Endometrial microvascular endothelial cells (primary cell): Measurements from ENCODE around the gene COBLL1. TPM values are rescaled to one million over a fixed set of nuclear protein-coding genes. Genes with fewer than 3 reads are reported as not detected.

ENCODE experiments used
- in situ Hi-C: cut with HindIII; loops from 2 replicates; pipeline ENCODE4 v1.10.0; 2017; ENCODE audit warnings: low sequenced_read_pairs, low pct_unique_long_range_greater_than_20kb; ENCODE audit errors: inconsistent ontology term
- total RNA-seq: library from RNA; depleted of rRNA; stranded (reverse); fragments of >200 nt; gene quantifications from one replicate; pipeline ENCODE4 v1.2.3, GENCODE V29; 2015; ENCODE audit errors: inconsistent ontology term

COBLL1 gene
- total RNA-seq, 1 donor from 2014 or later, result 12.2 TPM

DNA sequence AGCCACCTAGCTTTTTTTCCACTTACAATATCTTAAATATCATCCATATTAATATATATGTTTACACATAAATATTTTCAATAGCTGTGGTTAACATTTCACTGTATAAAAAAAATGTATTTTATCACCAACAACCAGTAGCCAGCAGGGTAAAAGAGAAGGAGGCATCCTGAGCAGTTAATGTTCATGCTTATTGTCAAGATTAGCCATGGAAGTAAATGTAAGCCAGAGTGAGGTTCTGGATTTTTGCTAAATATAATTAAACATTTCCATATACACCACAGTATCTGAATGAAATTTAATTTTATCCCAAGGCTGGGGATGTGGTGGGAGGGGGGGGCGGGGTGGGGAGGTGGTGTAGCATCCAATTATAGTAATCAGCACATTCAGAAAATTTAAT is 140.1 kb downstream of the COBLL1 start:
- in situ Hi-C loops, result no loop called here

DNA sequence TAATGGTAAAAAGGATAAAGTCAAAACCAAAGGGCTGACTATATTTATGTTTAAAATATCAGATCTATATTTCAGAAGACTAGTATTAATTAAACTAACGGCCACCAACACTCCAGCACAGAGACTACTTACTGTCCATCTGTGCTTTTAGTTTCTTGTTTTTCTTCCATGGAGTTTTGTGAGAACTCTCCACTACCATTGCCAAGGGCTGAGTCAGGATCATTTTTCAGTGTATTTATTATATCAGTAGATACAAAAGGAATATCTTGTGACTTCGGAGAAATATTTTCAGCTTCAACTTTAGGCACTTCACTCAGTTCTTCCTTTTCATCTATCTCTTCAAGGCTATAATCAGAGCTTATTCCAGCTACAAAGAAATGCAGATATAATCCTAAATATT is 141.2 kb downstream of the COBLL1 start:
- in situ Hi-C loops, result no loop called here

DNA sequence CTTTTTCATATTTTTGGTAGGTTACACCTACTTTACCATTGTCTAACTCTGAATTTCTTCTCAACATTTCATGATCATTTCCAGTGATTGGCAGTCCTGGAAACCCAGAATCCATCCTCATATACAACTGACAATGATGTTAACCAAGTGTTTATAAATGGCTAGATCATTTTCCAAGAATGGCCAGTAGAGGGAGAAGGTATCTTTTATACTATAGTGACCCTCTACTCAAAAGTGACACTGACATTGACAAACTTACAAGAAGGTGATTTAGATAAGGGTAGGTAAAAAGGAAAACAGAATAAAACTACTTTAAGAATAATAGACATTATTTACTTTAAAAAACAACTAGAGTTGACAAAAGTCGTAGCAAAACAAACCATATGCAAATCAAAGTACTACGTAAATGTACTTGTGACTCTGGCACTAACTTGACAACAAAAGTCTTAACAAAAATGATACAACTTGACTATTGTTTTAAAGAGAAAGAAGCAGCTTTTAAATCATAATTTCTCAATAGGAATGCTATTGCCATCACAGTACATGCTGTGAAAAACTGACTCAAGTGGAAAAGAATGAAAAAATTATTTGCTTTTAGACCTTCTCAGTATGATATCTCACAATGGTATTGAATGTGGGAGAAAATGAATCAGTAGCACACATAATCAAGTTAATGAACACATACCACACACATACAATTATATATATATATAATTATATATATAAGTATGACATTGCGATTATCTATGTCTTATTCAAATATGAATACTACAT is 143.7 kb downstream of the COBLL1 start:
- in situ Hi-C loops, result no loop called here

DNA sequence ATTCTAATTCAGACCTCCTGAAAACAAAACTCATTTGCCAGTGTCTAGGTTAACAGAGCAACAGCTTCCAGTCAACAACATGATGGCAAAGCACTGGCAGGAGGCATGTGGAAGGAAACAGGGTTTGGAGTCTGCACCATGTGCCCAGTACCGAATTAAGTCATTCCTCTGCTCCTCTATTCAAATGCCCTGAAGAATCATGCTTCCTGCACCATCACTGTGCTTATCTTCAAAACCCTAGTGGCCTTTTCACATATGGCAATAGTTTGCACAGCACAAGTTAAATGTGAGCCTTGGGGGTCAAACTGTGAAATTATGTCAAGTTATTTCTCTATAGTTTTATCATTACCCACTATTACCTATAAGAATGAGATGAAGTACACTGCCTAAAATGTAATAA is 145.0 kb downstream of the COBLL1 start:
- in situ Hi-C loops, result no loop called here

DNA sequence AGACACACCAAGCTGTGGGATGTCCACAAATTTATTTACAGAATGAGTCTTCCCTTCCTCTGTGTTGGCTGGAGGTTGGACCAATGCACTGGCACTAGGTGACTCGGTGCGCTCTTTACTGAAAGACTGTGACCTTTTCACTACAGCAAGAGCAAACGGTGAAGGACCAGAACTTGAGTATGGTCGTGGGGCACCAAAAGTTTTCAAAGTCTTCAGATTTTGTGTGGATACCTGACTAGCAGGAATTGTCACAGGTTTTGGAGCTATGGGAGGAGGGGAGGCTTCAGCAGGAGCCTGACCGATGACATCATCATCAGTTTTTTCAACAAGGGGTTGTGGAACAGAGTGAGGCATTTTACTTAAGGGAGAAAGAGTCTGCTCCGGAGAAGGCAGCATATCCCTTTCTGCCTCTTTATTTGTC is 147.3 kb downstream of the COBLL1 start:
- in situ Hi-C loops, result no loop called here

DNA sequence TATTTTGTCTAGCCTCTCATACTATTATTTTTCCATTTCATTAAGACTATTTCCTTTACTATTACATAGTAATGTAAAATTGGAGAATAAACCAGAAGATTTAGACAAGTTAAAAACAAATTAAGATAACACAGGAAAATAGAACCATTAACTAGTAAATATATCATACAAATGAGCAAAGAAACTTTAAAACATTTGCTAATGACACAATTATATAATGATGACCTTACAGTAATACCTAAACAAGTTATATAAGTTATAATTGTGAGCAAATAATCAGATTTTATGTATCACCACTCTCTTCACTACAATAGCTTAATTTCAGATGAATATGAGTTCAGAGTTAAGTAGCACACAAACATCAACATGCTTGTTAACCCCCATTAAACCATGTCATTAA is 147.8 kb downstream of the COBLL1 start:
- in situ Hi-C loops, result no loop called here

DNA sequence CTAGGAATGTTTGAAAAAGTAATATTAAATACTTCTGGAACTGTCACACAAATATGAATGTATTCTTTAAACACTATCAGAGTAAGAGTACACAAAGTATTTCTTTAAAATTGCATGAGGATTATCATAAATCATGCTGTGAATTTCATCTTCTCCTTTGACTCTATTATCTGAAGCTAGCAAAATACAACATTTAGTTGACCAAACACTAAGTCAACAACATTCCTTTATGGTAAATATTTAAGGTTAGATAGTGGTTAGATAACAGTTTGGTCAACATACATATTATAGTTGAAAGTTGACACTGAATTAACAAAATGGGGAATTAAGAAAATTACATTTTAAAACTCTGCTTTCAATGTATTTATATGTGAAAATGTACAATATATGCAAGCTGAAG is 148.2 kb downstream of the COBLL1 start:
- in situ Hi-C loops, result no loop called here

DNA sequence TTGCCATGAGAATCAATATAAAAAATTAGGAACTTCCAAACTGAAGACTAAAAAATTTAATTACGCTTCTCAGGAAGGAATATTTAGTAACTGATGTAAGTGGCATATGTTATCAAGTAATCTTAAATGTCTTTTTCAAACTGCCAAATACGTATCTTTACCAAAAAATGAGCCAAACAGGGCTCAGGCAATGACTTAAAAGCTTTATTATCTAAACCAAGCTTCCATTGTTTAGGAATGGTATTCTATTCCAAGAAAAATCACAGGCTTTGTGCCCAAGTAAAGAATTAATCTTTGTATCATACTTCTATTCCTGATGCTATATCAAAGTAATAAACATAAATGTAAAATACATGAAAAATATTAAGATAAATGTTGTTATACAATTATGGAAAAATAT is 148.7 kb downstream of the COBLL1 start:
- in situ Hi-C loops, result no loop called here

DNA sequence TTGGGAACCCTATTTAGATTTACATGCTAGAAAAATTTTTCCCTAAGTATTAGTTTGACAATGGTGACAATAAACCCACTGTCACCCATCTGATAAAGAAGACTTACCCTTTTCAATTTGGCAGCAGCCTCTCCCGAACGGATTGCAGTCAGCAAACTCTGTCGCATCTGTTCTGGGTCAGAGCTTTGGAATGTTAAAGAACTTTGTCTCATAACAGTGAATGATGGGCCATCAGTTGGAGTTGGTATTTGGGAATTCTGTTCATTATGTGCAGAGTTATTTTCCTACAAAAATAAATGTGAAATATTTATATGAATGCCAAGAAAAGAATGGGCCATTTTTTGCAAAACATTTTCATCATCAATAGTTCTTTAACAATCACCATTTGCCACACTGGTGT is 149.5 kb downstream of the COBLL1 start:
- in situ Hi-C loops, result no loop called here

DNA sequence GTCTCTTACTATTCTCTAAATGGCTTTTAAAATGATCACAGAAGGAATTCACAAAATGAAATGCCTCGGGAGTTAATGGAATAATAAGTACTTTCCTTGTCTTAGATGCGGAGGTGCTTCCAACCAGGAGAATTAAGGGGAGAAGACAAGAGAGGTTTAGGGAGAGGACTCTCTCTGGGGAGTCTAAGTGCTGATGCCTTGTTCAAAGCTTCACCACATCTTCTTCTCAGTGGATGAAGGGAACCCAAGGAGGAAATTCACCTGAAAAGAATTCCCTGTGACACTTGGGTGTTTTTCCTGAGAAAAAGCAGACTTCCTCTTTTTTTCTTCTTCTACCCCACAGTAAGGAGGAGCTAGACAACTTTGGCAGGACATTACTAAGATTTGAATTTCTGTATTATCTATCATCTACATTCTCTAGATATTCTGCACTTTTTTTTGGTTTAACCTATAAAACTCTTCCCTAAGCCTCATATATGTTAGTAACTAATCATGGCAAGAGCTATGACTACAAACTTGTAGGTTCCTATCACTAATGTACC is 150.2 kb downstream of the COBLL1 start:
- in situ Hi-C loops, result no loop called here

DNA sequence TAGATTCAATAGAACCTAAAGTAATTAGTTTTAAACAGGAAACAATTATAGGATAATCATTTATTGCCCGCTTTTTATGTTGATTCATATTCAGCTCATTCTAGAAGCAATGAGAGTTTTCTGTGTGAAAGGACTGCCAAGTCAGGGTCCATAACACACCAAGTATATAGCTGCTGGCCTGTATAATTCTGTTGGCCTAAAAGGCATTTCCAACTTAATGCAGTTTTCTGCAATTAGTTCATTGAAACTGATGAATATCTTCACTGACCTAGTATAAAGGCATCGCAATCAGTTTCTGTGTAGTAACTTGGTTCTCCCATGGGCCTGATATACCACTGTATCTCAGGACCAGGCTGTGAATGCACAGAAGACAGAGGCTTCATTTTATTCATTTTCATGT is 151.3 kb downstream of the COBLL1 start:
- in situ Hi-C loops, result no loop called here

DNA sequence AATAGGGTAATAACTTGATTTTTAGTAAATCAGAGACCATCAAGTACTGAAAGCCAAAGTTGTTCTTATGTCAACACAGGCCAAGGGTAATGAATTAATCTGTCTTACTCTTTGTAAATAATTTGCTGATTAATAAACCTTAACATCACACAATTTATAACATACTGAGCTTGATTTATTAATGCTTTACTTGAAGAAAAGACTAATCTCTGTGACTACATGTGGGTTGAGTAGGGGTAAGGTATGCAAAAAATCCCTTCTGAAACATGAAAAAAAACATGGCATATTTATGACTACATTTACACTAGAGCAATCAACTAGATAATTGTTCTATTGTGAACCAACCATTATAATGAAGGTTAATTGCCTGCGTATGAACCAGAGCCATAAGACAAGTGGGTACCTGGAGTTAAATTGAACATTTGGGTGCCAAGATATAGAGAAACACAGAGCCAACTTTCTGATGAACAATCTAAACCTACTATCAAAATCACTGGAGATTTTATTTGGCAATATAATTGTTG is 152.7 kb downstream of the COBLL1 start:
- in situ Hi-C loops, result no loop called here

DNA sequence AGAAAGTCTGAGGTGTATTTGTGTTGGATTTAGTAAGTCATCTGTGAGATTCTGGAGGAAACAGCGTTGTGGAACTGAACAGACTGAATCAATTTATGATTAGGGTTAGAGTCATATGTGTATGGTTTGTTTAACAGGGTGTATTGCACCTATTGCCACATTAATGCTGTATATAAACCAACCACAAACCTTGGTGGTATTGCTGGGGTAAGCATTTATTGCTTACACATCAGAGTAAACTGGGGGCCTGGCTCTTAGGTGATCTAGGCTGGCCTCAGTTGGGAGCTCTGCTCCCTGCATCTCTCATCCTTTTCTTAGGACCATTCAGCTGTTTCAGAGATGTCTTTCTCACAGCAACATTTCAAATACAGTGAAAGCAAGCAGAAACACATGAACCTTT is 160.6 kb downstream of the COBLL1 start:
- in situ Hi-C loops, result no loop called here

DNA sequence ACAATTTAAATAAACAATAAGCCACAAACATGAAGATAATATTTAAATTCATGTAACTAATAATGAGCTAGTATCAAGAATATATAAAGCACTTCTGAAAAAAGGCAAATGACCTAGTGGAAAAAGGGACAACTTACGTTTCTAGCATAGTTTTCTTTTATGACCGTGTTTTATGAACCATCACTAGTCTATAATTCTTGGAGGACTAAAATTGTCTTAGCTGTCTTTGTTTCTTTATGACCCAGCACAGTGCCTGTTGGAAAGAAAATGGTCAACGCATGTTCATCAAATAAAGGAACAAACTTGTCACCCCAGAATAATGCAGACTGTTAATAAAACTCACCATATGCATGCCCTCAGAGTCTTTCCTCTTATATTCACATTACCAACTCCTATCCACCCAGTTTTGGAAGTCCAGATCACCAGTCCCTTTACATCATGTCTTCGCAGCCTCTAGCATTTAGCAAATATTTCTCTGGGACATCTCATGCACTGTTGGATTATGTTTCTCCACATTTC is 162.9 kb downstream of the COBLL1 start:
- in situ Hi-C loops, result no loop called here

DNA sequence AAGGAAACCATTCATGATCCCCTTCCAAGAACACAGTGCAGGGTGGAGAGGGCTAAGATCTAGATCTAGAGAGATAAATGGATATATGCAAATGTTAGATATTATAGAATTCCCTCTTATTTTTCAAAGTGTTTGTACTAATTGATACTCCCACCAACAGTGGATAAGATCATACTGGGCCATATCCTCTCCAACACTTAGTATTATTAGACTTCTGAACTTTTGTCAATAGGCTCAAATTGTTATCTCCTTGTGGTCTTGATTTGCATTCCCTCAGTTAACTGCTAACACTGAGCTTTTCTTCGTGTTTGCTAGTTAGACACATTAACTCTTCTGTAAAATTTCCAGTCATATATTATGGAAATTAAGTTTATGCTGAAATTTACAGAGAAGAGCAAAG is 163.9 kb downstream of the COBLL1 start:
- in situ Hi-C loops, result no loop called here

DNA sequence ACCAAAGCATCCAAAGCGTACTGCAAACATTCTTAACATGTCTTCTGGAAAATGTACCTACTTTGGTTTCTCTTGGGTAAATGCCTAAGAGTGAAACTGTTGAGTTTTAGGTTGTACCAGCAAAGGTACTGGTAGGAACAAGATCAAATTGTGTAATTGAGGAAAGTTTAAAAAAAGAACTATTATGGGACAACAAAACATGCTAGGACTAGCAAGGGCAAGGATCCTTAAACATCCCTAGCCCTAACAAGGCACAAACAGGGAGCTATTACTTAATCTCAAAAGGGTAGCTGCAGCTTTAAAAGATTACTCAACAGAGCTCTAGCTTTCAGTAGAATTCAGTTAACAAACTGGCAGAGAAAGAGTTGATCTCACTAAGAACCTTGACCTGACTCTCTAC is 164.4 kb downstream of the COBLL1 start:
- in situ Hi-C loops, result no loop called here

DNA sequence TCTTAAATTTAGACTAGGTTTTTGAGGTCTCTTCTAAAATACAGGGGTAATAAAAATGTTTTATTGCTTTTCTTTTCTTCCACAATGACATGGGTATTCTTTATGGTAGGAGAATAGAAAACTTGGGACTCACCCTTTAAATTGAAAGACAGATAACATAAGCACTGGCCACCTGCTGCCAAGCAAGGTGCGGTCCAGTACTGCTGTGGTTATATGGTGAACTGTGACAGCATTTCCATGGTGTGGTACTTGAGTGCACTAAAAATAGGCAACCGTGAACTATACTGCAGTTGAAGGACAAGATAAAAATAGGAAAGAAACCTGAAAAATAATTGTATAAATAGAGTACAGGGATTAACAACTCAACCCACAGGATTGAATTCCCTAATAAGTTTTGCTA is 165.9 kb downstream of the COBLL1 start:
- in situ Hi-C loops, result no loop called here

DNA sequence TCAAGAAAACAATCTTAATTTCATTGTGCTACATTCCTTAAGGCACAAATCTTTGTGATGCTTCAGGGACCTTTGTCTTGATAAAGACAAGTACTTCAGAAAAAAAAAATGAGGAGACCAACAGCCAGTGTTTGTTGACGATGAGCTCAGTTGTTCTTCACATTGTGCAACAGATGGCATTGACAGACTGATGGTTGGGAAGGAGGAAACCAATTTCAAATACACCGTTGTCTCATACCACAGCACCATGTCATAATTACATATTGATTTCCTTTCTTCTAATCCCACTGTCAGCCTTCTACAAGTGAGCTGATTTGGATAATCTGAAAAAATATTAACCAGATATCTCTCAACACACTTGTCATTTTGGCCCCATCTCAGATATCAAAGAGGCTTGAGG is 166.6 kb downstream of the COBLL1 start:
- in situ Hi-C loops, result no loop called here

DNA sequence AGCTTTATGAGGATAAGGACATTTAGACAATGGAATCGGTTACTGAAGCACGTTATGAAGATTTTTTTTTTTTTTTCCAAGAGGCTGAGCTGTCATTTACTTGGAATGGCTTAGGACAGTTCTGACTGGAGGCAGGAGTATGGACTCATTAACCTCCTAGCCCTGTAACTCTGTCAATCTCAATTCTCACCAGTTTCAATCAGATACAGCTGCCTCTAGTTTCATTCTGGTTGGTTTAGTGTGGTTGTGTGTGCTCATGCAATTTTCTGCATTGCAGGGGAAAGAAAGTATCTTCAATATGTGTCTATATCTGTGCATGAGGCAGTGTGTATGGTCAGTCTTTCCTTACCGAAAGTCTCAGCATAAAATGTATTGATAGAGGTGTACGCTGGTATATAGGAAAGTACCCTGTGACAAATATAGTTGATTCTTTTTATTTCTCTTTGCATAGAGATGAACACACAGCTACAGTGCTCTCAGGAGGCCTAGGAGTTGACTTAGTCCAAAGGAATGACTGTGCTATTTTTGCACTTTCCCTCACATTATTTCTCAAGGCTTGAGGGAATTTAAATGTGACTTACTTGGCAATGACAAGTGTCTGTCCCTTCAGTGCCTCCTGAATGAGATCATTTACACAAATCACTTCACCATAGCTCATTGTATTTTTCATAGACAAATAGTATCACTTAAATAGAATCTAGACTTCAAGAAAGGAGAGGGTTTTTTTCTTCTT is 169.8 kb downstream of the COBLL1 start:
- in situ Hi-C loops, result no loop called here

DNA sequence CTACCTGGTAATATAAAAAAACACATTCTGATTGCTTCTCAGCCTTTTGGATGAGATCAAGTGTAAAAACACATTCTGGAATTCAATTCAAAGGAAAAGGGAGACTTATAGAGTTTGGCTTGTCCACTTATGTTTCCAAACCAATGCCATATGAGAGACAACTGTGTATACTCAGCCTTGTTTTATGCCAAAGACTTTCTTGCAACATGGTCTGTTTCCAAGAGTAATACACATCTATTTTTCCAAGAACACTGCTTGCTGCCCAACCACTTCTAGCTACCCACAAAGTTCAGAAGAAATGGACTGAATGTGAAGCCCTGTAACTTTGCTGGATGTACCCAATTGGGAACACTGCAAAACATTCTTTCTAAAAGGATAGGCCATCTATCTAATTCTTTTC is 172.3 kb downstream of the COBLL1 start:
- in situ Hi-C loops, result no loop called here
